AG08395 (cell line): Measurements from ENCODE around the gene ALPL.
"Not testable (repeated sequence)": the region's sequence is repeated elsewhere in the genome, so short reads cannot be mapped to it uniquely, and the experiment has no call there.

Experiments
- DNase-seq: peaks from one replicate; pipeline ENCODE4 v3.0.0; 2012; ENCODE audit warnings: mixed read lengths, low spot score

The ALPL gene

DNA sequence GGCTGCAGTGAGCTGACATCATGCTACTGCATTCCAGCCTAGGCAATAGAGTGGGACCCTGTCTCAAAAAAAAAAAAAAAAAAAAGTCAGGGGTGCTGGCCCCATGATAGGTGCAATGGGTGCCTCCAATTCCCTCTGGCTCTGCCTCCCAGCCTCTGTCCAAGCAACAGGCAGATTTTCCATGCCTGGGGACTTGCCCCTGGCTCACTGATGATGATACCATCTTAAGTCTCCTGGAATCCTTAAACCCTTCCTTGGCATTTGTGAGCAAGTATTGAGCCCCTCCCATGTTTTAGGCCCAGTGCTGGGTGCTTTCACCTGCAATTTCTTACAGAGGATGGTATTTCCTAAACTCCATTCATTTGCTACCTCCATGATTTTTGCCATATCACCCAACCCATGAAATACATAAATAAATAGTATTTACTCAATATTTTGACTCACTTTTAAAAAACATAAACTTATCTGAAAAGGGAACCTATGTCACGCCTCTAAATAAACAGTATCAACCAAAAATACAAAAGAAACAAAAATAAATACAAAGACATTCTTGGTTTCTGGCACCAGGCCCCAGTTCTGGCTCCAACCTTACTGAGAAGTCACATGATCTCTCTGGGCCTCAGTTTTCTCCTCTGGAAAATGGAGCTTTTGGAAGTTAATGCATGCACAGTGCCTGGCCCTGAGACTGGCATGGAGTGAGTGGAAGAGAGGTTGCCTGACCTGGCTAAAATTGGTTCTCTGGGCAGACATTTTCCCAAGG lies 1.5 kb upstream of the ALPL start:
- DNase-seq = no peak

DNA sequence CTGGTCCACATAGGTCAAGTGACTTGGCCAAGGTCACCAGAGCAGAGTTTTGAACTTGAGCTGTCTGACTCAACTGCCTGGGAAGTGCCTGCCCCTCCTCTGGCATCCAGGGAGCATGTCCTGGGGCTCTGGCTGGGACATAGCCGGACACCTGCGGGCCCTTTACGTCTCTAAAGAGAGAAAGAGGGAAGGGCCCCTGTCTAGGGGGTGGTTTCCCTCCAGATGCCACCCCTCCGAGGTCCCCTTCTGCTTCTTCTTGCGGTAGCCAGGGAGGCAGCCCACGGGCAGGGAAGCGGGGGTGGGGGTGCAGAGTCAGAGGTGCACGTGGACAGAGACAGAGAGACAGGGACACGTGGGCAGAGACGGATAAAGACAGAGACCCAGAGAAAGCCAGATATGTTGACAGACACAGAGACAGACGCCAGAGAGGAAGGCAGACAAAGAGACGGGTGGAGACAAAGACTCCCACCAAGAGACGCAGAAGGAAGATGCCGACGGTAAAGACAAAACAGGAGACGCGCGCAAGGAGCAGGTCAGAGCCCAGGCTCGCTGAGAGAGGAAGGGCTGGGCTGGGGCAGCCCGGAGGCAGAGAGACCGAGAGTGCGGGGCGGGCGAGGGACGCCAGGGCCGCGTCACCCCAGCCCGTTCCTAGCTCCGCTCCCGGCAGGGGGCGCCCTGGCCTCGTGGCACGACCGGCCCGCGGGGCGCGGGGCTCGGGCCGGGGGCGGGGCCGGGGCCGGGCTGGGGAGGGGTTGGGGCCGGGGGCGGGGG lies 458 bp upstream of the ALPL start:
- peak; percentile 71 for DNase-seq

DNA sequence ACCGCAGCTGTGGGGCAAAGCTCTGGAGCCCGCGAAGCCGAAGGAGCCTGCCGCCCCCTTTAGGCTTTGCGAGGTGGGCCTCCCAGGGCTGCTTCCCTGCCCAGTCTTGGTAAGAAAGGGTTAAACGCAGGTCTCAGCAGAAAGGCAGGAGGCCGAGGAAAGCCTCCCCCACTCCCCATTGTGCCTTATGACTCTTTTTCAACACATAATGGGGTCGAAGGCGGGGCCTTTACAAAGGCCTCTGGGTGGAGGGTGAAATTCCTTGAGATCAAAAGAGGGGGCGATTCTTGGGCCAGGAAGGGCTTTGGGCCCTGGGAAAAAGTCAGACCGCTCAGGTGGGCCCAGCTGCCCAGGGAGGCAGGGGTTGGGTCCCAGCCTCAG lies 880 bp downstream of the ALPL start:
- DNase-seq = no peak

DNA sequence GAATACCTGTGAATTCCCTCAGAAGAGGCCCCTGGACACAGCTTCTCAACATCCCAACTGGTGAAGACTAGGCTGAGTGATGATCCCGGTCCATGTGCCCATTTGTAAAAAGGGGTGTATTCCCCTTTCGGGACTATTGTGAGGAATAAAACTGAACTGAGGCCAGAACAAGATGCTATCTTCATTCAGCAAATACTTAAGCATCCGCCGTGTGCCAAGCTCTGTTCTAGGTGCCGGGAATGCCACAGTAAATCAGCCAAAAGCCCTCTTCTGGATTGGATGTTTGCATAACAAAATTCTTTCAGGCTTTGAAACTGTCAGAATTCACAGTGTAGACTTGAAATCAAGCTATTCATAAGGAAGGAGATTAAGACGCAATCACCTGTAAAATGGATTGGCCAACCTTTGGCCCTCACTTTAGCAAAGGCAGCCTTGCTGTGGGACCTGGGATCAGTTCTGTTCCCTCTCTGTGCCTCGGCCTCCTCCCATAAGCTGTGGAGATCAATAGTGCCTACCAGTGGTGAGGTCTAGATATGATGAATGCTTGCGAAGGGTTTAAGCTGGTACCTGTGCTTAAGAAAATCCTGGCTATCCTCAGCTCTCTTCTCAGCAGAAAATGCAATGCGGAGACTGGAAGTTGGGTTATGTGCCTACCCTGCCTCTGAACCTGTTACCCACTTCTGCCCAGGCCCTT lies 1.8 kb downstream of the ALPL start:
- no peak for DNase-seq

DNA sequence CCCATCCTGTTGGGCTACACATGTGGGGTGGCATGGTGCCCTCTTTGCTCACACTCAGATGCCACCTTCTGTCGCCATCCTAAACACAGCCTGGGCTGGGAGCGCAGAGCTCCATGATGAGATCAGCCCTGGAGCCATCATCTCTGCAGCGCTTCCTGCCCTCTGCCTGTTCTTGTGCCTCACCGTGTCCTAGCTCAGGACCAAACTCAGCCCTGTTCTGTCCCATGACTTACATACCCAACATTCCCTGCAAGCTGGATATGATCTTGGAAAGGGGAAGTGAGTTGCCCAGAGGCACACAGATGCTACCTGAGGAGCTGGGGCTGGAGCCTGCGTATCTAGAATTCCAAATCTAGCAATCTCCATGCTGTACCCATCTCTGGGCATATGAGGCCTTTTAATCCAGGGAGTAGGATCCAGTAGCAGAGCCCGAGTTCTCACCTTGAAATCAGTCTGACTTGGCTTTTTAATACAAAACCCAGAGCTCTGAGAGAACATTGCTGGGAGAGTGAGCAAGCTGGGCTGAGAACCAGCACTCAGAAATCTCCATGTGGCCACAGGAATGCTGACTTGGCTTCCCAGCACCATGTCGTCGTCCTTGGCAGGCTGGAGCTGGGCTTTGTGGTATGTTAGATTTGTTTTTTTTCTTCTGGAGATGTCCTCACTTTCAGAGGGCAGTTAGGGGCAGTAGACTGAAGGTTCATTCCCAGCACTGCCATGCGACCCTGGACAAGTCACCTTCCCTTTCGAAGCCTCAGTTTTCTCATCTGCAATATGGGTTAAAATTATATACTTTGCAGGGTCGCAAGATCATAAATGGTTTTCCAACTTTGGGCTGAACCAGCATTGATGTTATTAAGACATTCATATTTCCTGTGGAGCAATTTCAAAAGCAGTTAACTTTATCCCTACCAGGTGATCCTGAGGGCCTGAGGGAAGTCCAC lies 2.6 kb downstream of the ALPL start:
- DNase-seq = peak; percentile 97

DNA sequence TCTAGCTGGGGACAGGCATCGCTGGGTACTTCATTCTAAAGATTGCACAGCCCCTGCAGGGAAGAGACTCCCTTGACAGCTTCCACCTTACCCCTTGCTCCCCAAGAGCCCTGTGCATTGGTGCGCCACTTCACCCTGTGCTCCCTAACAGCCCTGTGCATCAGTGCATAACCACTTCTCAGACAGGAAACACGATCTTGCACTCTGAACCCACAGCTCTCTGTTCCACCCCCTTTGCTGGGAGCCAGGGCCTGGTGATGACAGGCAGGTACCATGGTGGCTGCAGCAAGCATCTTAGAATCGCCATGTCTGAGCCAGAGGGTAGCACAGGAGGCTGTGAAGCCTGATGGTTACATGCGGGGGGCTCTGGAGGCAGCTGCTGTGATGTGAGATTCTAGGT lies 5.0 kb downstream of the ALPL start:
- DNase-seq = no peak

DNA sequence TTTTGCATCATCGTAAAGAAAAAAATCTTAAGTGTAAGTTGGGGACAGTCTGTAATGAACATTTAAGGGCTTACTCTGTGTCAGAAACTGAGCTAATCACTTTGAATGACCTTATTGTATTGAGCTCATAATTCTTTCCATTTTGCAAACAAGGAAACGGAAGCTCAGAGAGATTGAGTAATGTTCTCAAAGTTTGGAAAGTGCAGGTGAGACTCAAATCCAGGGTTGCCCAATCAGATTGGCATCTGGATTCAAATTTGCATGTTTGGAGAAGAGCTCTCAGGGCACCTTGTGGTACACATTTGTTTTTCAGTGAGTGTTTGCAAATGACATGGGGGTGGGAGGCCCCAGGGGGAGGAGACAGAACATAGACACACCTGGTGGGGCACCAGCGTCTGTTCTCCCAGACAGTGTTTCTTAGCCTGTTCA lies 8.0 kb downstream of the ALPL start:
- DNase-seq = no peak

DNA sequence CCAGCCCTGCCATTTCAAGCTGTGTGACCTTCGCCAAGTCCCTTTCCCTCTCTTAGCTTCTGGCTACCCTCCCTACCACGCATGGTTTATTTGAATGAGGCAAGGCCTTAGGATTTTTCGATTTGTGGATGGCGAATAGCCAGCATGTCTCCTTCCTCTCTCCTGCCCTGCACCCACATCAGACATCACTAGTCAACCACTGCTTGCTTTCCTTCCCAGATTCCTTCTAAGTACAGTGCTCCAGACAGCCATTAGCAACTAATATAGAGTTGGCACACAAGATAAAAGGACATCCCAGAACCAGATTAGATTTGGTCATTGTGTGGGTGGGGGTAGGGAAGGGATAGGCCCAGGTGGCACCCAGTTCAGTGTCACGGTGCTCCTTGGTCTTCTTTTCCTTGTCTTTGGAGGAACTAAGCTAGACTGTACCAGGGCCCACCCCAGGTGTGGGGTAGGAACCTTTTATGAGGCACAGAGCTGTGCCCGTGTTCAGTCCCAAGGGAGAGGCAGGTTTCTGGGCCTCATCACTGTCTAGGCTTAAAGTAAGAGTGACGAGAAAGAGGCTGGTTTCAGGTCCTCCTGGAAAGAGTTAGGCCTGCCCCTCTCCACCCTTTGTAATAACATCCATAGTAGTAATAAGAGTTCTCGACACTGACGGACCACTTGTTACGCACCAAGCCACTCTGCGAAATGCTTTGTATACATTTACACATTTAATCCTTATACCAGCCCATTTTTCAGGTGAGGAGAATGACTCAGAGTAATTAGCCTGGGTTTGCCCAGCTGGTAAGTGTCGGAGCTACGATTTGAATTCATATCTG lies 8.6 kb downstream of the ALPL start:
- no peak for DNase-seq

DNA sequence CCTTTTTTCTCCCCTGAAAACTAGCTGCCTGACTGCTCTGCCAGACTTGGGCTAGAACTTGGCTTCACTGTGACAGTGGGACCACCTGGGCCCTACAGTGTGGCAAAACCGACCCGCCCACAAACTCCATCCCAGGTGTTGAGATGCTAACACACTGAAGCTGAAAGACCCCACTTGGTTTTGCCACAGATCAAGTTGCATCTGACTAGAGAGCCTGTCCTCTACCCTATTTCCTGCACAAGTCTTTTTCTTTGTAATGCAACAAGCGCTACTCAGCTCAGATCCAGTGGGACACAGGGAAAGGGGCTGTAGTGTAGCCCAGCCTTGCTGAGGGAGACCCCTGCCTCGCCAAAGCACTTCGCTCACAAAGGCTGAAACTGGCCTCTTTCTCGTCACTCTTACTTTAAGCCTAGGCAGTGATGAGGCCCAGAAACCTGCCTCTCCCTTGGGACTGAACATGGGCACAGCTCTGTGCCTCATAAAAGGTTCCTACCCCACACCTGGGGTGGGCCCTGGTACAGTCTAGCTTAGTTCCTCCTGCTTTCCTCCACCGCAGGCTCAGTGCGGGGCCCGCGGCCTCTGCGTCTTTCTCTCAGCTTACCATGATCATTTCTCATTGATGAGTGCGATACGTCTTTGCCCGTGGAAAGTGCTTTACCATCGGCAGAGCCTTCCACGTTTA lies 9.7 kb downstream of the ALPL start:
- no peak for DNase-seq

DNA sequence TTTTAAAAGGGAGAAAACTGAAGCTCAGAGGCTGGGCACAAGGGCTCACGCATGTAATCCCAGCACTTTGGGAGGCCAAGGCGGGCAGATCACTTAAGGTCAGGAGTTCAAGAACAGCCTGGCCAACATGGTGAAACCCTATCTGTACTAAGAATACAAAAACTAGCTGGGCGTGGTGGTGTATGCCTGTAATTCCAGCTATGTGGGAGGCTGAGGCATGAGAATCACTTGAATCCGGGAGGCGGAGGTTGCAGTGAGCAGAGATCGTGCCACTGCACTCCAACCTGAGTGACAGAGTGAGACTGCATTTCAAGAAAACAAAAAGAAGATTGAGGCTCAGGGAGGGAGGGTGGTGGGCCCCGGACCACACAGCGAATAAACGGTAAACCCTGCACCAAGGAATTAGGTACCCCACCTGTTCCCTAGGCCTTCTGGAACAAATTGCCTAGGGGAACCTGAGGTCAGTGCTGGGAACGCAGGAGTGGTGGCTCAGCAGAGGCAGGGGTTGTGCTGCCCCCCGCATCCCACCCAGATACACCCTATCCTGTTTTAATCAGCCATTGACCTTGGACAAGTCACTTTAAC lies 10.4 kb downstream of the ALPL start:
- DNase-seq = not testable (repeated sequence)

DNA sequence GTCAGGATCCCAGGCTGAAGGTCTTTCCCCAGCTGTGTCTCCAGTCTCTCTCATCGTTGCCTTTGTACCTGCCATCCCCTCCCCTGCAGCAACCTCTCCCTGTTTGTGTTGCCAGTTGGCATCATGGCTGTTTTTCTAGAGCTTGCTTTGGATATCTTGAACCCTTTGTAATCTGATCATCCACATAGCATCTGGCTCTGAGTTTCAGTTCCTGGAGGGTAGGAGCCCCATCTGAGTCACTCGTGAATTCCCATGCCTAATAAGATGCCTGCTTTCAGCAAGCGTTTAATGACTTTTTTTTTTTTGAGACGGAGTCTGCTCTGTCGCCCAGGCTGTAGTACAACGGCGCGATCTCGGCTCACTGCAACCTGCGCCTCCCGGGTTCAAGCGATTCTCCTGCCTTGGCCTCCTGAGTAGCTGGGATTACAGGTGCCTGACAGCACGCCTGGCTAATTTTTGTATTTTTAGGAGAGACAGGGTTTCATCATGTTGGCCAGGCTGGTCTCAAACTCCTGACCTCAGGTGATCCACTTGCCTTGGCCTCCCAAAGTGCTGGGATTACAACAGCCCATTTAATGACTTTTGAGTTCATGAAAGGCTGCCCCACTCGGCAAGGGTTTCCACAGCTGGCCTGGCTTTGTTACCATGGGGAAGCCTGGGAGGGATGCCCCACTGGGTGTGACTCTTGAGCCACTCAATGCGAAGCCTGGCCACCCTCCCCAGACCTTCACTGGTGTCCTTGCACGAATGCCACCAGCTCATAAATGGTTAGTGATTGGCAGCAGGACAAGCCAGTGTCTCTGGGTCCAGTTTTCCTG lies 11.9 kb downstream of the ALPL start:
- DNase-seq = peak; percentile 40

DNA sequence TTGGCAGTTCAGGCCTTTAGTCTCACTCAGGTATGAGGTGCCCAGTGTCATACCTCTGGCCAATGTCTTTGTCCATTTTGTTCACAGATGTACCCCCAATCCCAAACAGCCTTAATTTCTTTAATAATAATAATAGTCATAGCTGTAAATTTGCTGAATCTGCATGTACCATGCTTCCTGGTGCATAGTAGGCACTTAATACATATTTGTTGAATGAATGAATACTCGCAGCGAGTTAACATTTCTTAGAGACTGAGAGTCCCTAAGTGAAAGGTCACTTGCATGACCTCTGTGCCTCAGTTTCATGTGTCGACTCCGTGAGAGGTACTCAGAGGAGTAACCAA lies 12.5 kb downstream of the ALPL start:
- no peak for DNase-seq

DNA sequence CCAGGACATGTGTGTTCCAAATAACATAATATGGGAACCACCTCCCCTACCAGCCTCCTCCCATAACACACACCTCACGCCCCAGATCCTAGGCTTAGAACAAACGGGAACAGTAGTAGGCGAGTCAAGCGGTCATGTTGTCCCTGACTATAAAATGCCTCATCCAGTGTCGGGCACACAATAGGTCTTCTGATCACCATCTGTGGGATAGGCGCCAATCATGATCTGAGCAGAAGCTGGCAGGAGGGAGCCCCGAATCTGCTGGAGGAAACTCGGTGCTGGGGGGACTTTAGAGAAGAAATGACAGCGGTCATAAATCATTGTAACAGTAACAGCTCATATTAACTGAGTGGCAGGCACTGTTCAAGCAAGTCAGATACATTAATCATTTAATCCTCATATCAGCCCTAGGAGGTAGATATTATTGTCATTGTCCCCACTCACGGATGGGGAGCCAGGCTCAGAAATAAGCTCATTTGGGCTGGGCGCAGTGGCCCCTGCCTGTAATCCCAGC lies 13.4 kb downstream of the ALPL start:
- no peak for DNase-seq

DNA sequence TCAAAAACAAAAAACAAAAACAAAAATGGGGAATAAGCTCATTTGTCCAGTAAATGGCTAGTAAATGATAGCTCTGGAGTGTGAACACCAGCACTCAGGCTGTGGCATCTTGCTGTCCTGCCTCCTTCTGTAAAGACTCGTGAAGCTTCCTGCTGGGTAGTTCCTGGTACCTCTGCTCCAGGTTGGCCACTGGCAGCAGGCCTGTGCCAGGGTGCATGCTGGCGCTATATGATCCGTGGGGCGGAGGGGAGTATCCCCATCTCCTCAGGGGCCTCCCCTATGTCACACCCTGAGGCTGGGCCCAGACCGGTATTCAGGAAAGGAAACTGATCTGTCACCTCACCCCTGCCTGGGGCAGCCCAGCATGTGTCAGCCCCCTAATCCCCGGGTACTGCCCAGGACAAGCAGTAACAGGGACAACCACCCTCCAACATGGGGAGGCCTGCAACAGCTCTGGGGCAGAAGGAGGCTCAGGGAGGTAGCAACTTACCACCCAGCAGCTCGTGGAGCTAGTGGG lies 14.1 kb downstream of the ALPL start:
- no peak for DNase-seq

DNA sequence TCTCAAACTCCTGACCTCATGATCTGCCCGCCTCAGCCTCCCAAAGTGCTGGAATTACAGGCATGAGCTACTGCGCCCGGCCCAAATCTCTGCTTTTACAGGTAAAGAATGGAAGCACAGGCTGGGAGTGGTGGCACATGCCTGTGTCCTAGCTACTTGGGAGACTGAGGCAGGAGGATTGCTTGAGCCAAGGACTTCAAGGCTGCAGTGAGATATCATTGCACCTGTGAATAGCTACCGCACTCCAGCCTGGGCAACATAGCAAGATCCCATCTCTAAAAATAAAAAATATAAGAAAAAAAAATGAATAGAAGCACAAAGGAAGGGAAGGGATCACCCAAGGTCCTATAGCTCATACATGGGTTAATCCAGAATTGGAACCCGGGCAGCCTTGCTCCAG lies 15.0 kb downstream of the ALPL start:
- no peak for DNase-seq

DNA sequence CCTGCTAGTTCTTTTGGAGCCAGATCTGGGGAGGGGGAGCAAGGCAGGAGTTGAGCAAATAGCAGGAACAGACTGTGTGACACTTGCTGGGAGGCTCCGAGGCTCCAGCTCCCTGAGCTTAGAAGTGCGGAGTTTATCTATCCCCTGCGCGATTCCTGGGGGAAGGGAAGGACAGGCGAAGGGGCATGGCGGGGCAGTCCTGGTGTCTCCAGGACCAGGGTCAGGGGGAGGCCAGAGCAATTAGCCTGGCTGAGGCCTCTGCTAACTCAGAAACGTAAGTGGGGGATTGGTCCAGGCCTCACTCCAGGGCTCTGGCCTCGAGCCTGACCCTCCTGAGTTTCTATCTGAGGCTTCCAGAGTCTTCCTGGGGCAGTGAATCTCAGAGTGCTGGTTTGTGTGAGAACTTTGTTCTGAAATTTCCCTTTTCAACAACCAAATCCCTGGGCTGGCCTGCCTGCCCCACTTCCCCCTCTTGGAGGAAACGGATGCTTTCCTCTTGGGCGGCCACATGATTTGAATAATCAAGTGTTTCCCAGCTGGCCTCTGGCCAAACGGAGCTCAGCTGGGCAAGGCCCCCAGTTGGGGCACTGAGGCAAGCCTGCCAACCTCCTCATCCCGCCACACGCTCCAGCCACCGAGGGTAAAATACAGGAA lies 15.6 kb downstream of the ALPL start:
- DNase-seq = no peak

DNA sequence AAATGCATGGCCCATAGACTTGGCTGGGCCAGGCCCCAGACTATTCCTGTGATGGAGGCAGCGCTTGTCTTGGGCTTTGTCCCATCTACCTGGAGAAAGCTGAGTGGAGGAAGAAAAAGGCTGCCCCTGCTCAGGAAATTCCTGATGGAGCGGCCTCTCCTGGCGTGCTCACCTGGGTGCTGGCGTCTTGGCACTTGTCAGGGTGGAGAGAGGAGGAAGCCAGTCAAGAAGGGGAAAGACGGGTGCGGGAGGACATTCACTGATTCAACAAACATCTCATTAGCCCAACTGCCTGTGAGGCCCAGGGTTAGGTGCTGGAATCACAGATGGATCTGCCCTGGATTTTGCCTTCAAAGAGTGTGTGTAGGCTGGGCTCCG lies 16.1 kb downstream of the ALPL start:
- no peak for DNase-seq

DNA sequence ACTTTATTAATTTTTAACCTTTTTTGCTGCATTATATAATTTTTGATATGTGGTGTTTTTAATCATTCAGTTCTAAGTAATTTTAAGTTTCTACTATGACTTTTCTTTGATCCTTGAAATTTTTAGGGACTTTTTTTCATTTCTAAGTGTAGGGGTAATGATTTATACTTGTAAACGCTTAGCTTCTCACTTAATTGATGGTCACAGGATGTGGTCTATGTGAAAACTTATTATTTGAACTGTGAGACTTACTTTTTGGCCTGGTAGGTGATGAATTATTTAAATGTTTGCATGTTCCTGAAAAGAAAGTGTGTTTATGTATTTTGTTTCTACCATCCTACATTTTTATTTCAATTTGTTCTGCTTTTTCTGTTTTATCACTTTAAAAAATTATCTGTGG lies 17.2 kb downstream of the ALPL start:
- no peak for DNase-seq
